NCI-H1436 (cell line): ENCODE results near the gene SRSF1.

Experiments
- DNase-seq: peaks from one replicate; lab custom pipeline; 2025; lab: John Stamatoyannopoulos, UW

SRSF1 gene

GRCh38 chr17:58010067-58010799 is 3.2 kb upstream of the SRSF1 start:
- no peak for DNase-seq

GRCh38 chr17:58007781-58008706 is 998 bp upstream of the SRSF1 start:
- DNase-seq, result peak; percentile 31

- DNase-seq, result peak; percentile 80
Observed at GRCh38 chr17:58006560-58006923, 504 bp downstream of the SRSF1 start.

GRCh38 chr17:58005728-58006559 is 1.1 kb downstream of the SRSF1 start:
- DNase-seq, result no peak

- no peak for DNase-seq
Observed at GRCh38 chr17:58005031-58005727, 1.9 kb downstream of the SRSF1 start.

GRCh38 chr17:58004060-58004459 is 3.0 kb downstream of the SRSF1 start:
- DNase-seq, result no peak

GRCh38 chr17:58002973-58003372 is 4.1 kb downstream of the SRSF1 start:
- DNase-seq, result no peak

- DNase-seq, result no peak
Observed at GRCh38 chr17:58002154-58002948, 4.7 kb downstream of the SRSF1 start.

- DNase-seq, result no peak
Observed at GRCh38 chr17:58001461-58002124, 5.5 kb downstream of the SRSF1 start.

GRCh38 chr17:57999496-58000017 is 7.5 kb downstream of the SRSF1 start:
- peak; percentile 78 for DNase-seq

- DNase-seq, result no peak
Observed at GRCh38 chr17:57999010-57999495, 8.0 kb downstream of the SRSF1 start.

GRCh38 chr17:57997085-57997809 is 9.8 kb downstream of the SRSF1 start:
- no peak for DNase-seq

GRCh38 chr17:57995076-57995956 is 11.7 kb downstream of the SRSF1 start:
- peak; percentile 84 for DNase-seq

GRCh38 chr17:57994436-57994835 is 12.6 kb downstream of the SRSF1 start:
- DNase-seq, result no peak

GRCh38 chr17:57993471-57994365 is 13.3 kb downstream of the SRSF1 start:
- DNase-seq, result no peak

- no peak for DNase-seq
Observed at GRCh38 chr17:57991537-57991936, 15.5 kb downstream of the SRSF1 start.

- no peak for DNase-seq
Observed at GRCh38 chr17:57990037-57990436, 17.0 kb downstream of the SRSF1 start.
